ENCODE results near the gene PCDH9. TPM values are rescaled to one million over a fixed set of nuclear protein-coding genes. Genes with fewer than 3 reads are reported as not detected.

The PCDH9 gene
- total and polyA plus RNA-seq, 8 donors, result 2.0 to 11.6 (median 3.1) TPM

DNA sequence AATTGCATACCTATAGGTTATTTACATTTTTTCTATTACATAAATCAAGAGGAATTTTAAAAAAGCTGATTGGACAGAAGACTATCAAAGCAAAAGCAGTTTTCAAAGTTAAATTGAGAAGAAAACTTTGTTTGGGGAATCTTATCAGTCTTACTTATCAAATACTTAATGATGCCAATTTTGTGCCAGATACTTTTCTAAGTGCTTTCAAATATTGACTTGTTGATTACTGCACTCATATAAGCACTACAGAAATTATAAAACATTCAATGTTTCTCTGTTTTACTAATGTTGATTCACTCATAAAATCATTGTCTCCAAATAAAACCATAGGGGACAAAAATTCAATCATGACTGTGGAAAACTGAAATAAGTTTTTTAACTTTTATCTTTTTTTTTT lies 36.2 kb downstream of the PCDH9 start:
- H3K4me3 ChIP-seq, result no peak overlapping the region
- no peaks in the 10 kb centered on the region for H3K36me3 ChIP-seq
- TF ChIP-seq, protein P1, sequence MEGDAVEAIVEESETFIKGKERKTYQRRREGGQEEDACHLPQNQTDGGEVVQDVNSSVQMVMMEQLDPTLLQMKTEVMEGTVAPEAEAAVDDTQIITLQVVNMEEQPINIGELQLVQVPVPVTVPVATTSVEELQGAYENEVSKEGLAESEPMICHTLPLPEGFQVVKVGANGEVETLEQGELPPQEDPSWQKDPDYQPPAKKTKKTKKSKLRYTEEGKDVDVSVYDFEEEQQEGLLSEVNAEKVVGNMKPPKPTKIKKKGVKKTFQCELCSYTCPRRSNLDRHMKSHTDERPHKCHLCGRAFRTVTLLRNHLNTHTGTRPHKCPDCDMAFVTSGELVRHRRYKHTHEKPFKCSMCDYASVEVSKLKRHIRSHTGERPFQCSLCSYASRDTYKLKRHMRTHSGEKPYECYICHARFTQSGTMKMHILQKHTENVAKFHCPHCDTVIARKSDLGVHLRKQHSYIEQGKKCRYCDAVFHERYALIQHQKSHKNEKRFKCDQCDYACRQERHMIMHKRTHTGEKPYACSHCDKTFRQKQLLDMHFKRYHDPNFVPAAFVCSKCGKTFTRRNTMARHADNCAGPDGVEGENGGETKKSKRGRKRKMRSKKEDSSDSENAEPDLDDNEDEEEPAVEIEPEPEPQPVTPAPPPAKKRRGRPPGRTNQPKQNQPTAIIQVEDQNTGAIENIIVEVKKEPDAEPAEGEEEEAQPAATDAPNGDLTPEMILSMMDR (IDR thresholded peaks at IDR 0.05), result no peak
- no peak overlapping the region for H3K27ac ChIP-seq
- H3K4me1 ChIP-seq, result no peaks in the 10 kb centered on the region
- no peak for ATAC-seq
- no peak for DNase-seq
- intact Hi-C loops (cut with DNase I), result no loop called here
- no peaks in the 10 kb centered on the region for H3K9me3 ChIP-seq
- no peaks in the 10 kb centered on the region for H3K27me3 ChIP-seq

DNA sequence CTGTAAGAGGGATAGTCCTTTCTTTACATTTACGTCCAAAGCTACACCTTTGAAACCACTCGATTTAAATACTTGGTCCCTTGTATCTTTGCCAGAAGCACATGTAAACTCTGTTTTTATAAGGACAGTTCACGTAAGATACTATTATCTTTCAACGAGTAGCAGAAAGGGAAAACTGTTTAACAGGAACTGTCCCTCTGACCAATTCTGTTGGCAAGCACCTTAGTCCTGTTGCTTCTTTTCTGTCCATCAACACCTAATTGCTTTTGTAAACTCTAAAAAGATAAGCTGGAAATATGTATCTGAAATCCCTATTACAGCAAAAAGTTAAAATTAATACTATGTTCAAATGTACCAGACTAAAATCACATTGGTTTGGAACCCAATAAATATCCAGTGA lies 37.4 kb downstream of the PCDH9 start:
- H3K27ac ChIP-seq, result no peak overlapping the region
- H3K4me1 ChIP-seq, result no peaks in the 10 kb centered on the region
- no peak for ATAC-seq
- H3K9me3 ChIP-seq, result no peaks in the 10 kb centered on the region
- TF ChIP-seq, protein P1 (IDR thresholded peaks at IDR 0.05), result no peak
- no peak for DNase-seq
- intact Hi-C loops (cut with DNase I), result no loop called here
- no peaks in the 10 kb centered on the region for H3K27me3 ChIP-seq
- H3K4me3 ChIP-seq, result no peak overlapping the region
- H3K36me3 ChIP-seq, result no peaks in the 10 kb centered on the region

DNA sequence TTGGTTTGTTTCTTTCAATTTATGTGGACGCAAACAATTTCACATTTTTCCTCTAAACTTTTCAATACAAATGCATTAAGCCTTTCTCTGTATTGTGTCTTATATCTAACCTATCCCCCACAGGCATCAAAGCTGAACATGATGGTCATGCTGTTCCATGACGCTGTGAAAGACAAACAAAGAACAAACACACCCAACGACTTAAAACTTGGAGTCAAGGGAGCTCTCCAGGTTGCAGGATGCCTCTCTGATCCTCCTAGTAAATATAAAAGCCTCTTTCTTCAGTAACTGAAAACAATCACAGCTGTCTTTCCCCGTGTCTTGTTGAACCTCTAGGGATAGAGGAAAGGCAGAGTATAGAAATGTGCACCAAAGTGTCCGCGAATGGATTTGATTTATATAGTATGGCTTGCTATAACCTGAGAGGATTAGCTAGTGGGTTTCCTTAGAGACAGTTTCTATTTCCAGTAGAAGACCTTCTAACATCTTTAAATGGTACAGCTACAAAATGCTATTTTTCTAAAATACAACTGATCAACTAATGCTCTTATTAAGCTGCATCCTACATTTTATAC lies 43.1 kb downstream of the PCDH9 start:
- TF ChIP-seq, protein P1 (IDR thresholded peaks at IDR 0.05), result no peak

DNA sequence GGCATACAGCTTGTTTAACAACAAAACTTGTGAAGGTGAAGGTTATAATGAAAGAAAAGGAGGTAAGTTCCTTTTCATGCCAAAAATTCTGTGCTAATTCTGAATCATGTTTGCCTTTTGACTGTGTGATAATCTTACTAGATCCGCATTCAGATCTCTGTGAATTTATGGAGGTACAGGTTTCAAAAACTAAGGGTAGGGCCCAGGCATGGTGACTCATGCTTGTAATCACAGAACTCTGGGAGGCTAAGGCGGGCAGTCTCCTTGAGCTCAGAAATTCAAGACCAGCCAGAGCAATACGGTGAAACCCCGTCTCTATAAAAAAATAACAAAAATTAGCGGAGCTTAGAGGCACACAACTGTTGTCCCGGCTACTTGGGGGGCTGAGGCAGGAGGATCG lies 45.9 kb downstream of the PCDH9 start:
- Histone ChIP-seq H3K9me3 (no peaks in the 10 kb centered on the region), H3K36me3 (no peaks in the 10 kb centered on the region), H3K4me1 (no peaks in the 10 kb centered on the region), H3K27me3 (no peaks in the 10 kb centered on the region), H3K27ac (no peak overlapping the region), H3K4me3 (no peak overlapping the region)
- TF ChIP-seq, protein P1 (IDR thresholded peaks at IDR 0.05), result no peak
- no peak for ATAC-seq
- DNase-seq, result no peak
- intact Hi-C loops (cut with DNase I), result no loop called here

More for the DNA sequence above, 43.1 kb downstream of the PCDH9 start:
- H3K27ac ChIP-seq, result no peak overlapping the region
- no peak for ATAC-seq
- H3K4me1 ChIP-seq, result no peaks in the 10 kb centered on the region
- intact Hi-C loops (cut with DNase I), result no loop called here
- no peak for DNase-seq
- H3K4me3 ChIP-seq, result no peak overlapping the region
- no peaks in the 10 kb centered on the region for H3K36me3 ChIP-seq
- H3K27me3 ChIP-seq, result no peaks in the 10 kb centered on the region
- H3K9me3 ChIP-seq, result no peaks in the 10 kb centered on the region

DNA sequence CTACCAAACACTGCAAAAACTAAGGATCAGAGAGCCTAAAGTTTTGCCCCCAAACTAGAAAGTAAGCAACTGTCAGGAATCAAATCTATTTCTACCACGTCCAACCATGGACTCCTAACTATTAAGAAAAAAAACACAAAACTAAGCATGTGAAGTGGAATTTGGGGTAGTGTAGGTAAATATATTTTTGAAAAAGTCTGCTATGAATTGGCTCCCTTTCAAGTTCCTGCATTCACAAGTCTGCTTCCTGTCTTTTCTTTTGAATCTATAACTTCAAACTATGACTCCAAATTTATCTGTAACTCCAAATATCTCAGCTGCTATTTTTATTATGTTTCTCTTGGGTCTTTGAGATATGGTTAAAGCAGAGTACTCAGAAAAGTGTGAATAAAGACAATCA lies 47.0 kb downstream of the PCDH9 start:
- Histone ChIP-seq H3K4me3 (no peak overlapping the region), H3K36me3 (no peaks in the 10 kb centered on the region), H3K27ac (no peak overlapping the region), H3K27me3 (no peaks in the 10 kb centered on the region), H3K9me3 (no peaks in the 10 kb centered on the region), H3K4me1 (no peaks in the 10 kb centered on the region)
- TF ChIP-seq, protein P1 (IDR thresholded peaks at IDR 0.05), result no peak
- ATAC-seq (no peak), DNase-seq (no peak)
- intact Hi-C loops (cut with DNase I), result no loop called here

Measured in left lung (tissue), 10 donors.